ENCODE results near the gene PIP5K1C.

- TF ChIP-seq CTCF (IDR thresholded peaks at IDR 0.05) (no peak), POLR2A (IDR thresholded peaks at IDR 0.05) (peak in 2 of 3 donors; percentile 32 to 41)
Observed at GRCh38 chr19:3698974-3699740, 1.1 kb downstream of the PIP5K1C start.

Measured in body of pancreas (tissue), 4 donors.